GM12892 (cell line): ENCODE measurements around the gene NPR1.
A peak's percentile ranks its signal among the peaks of the same experiment; 100 is the strongest.

ENCODE experiments used
- DNase-seq: peaks from one replicate; pipeline ENCODE4 v3.0.0; 2011; ENCODE audit not compliant: insufficient read length
- FAIRE-seq: peaks from 2 replicates; lab custom pipeline; 2011; peaks lifted over from hg19 to GRCh38; lab: Jason Lieb, UNC
- POLR2A ChIP-seq: IDR thresholded peaks from 2 replicates; pipeline ENCODE4 v1.6.1; 2011; ENCODE audit warnings: low read depth, low read length, control low read depth
- POLR2AphosphoS5 ChIP-seq: IDR thresholded peaks from 2 replicates; pipeline ENCODE4 v1.6.1; 2011; ENCODE audit warnings: low read depth, low read length, control low read depth
- TAF1 ChIP-seq: IDR thresholded peaks from 2 replicates; pipeline ENCODE4 v1.6.1; 2011; ENCODE audit warnings: low read depth, mild to moderate bottlenecking, control low read depth, low read length, borderline replicate concordance

Gene NPR1

GRCh38 chr1:153727463-153728304, 49.2 kb downstream of the NPR1 start, which contains the start of gene INTS3:
TSS of gene INTS3 (plus strand) at chr1:153728050. CDS start at chr1:153728635, 585 bp downstream.
- peak; percentile 99 for FAIRE-seq

GRCh38 chr1:153728305-153729066, 50.0 kb downstream of the NPR1 start:
- no peak for TF ChIP-seq TAF1
- peak; percentile 47; the same call in 1 of the 2 replicates for TF ChIP-seq POLR2A
- DNase-seq (no peak), FAIRE-seq (no peak)

More at GRCh38 chr1:153727463-153728304, 49.2 kb downstream of the NPR1 start, which contains the start of gene INTS3:
- TF ChIP-seq TAF1 (peak; percentile 93), POLR2A (peak; percentile 73), POLR2AphosphoS5 (peak; percentile 84)
- DNase-seq, result peak; percentile 97

- DNase-seq (no peak), FAIRE-seq (no peak)
- TF ChIP-seq POLR2A, result no peak
- no peak for TF ChIP-seq POLR2AphosphoS5
- no peak for TF ChIP-seq TAF1
Observed at GRCh38 chr1:153730468-153730988, 52.0 kb downstream of the NPR1 start.

- DNase-seq (no peak), FAIRE-seq (no peak)
- TF ChIP-seq POLR2AphosphoS5 (no peak), POLR2A (no peak), TAF1 (no peak)
Observed at GRCh38 chr1:153733970-153734369, 55.5 kb downstream of the NPR1 start.

DNA sequence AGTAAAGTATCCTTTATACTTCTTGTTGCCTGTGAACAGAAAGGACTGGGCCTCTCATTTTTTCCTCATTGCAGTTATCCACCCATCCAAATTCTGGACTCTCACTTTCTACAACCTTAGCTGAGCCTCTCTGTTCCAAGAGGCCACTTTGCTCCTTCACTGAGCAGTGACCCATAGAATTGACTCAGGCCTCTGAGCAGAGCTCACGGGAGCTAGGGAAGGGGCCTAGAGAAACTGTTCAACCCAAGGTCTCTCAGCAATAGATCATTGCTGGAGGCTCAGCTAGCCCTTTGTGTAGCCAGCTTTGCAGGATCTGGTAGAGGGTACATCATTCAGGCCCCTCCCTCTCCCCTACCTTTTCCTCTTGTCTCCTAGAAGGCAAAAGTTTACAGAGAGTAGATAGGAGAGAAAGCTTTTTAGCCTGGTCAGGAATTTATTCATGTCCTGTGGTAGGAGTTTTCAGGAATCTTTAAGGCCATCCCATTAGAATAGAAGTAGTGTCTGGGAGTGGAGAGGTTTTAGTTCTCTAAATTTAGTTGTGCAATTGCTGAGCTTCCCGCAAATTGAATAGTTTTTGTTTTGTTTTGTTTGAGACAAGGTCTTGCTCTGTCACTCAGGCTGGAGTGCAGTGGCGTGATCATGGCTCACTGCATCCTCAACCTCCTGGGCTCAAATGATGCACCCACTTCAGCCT, 56.1 kb downstream of the NPR1 start:
- TF ChIP-seq POLR2A (no peak), POLR2AphosphoS5 (no peak), TAF1 (no peak)
- DNase-seq (no peak), FAIRE-seq (peak; percentile 38)

GRCh38 chr1:153735090-153735420, 56.6 kb downstream of the NPR1 start:
- no peak for TF ChIP-seq TAF1
- TF ChIP-seq POLR2A, result no peak
- no peak for TF ChIP-seq POLR2AphosphoS5
- no peak for DNase-seq
- FAIRE-seq, result no peak

DNA sequence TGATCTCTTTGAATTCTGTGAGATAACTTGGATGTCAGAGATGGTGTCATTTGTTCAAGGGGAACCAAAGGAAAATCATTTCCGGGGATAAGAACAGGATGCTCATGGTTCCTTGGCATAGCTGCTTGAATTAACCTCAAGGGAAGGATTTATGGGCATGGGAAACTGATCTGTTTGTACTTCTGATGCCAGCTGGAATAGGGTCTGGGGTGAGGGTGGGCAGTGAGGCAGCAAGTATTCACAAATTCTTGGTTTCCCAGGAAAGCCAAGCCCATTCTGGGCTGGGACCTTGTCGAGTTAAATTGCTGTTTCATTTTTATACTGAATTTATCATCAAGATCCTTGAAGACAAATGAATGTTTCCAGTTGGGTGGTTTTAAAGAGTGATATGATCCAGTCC, 63.5 kb downstream of the NPR1 start:
- DNase-seq, result no peak
- FAIRE-seq, result peak; percentile 14
- no peak for TF ChIP-seq POLR2A
- TF ChIP-seq POLR2AphosphoS5, result no peak
- TF ChIP-seq TAF1, result no peak

DNA sequence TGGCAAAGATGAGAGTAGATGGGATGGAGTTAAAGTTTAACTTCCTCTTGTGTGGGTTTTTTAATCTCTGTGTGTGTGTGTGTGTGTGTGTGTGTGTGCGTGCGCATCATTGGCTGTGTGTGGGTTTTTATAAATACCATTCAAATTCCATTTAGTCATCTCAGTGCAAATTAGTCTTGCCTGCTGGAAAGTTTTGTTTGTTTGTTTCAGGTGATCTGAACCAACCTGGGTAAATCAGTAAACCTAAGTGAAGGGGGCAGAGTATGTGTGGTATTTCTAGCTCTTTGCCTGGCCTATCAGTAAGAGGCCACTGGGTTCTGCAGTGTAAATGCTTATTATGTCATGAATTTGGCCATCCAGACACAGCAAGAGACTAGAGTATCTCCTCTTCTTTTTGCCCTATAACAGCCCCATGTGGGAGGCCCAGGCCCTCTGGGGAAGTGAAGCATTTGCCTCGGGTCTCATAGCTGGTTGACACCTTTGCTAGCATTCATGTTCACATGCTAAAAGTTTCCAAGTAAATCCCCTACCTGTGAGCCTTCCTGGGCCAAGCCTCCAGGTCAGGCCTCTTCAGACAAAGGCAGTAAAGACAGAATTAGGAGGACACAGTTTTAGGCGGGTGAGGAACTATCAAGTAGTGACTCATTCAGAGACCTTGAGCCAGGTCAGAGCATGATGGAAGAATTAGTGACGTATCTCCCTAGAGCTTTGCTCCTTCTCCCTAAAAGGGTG, 64.1 kb downstream of the NPR1 start:
- TF ChIP-seq POLR2AphosphoS5 (no peak), POLR2A (no peak), TAF1 (no peak)
- FAIRE-seq, result peak; percentile 91
- no peak for DNase-seq
